HG02870 (cell line): ENCODE results near the gene PTGIS.

Experiments used
- ATAC-seq: cut with Tn5 transposase; IDR thresholded peaks from one replicate; pipeline ENCODE4 v1.9.1; 2021; ENCODE audit warnings: mild to moderate bottlenecking, moderate library complexity; ENCODE audit not compliant: unreplicated experiment

The PTGIS gene

GRCh38 chr20:49595811-49596561 lies 28.0 kb upstream of the PTGIS start:
- no peak for ATAC-seq

DNA sequence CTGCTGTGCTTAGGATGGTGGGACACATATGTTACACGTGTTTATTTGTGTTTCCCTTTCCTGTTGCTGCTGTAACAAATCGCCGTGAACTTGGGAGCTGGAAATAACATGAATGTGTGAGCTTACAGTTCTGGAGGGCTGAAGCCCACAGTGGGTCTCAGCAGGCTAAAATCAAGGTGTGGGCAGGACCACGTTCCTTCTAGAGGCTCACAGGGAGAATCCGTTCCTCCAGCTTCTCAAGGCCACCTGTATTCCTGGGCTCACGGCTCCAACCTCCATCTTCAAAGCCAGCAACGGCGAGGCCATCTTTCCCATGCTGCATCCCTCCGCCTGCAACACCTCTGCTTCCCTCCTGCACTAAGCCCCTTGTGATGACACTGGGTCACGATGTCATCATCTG lies 27.4 kb upstream of the PTGIS start:
- ATAC-seq, result no peak

DNA sequence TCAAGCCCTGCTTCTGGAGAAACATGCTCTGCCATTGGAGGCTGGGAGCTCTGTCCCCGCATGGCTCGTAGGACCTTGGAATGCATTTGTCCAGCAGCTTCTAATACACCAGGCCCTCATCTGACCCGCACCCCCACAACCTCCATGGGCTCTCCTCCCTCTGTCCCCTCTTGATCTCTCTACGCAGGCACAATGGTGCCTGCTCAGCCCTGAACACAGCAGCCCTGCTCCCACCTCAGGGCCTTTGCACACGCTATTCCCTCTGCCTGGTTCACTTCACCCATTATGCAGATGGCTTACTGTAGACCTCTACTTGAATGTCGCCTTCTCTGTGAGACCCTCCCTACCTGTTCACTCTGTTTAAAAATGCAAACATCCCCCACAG lies 27.0 kb upstream of the PTGIS start:
- ATAC-seq, result no peak

- no peak for ATAC-seq
Measured at GRCh38 chr20:49594143-49594930, 26.4 kb upstream of the PTGIS start.

- no peak for ATAC-seq
Measured at GRCh38 chr20:49593466-49594142, 25.7 kb upstream of the PTGIS start.

DNA sequence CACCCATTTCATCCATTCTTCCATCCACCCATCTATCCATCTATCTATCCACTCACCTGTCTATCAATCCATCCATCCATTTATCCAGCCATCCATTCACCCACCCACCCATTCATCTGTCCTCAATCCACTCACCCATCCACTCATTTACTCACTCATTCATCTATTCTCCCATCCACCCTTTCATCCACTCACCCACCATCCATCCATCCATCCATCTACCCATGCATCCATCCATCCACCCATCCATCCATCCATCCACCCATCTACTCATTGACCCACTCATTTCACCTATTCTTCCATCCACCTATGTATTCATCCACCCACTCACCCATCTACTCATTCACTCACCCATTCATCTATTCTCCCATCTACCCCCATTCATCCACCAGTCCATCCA lies 24.2 kb upstream of the PTGIS start:
- no peak for ATAC-seq

- no peak for ATAC-seq
Measured at GRCh38 chr20:49591217-49591865, 23.4 kb upstream of the PTGIS start.

DNA sequence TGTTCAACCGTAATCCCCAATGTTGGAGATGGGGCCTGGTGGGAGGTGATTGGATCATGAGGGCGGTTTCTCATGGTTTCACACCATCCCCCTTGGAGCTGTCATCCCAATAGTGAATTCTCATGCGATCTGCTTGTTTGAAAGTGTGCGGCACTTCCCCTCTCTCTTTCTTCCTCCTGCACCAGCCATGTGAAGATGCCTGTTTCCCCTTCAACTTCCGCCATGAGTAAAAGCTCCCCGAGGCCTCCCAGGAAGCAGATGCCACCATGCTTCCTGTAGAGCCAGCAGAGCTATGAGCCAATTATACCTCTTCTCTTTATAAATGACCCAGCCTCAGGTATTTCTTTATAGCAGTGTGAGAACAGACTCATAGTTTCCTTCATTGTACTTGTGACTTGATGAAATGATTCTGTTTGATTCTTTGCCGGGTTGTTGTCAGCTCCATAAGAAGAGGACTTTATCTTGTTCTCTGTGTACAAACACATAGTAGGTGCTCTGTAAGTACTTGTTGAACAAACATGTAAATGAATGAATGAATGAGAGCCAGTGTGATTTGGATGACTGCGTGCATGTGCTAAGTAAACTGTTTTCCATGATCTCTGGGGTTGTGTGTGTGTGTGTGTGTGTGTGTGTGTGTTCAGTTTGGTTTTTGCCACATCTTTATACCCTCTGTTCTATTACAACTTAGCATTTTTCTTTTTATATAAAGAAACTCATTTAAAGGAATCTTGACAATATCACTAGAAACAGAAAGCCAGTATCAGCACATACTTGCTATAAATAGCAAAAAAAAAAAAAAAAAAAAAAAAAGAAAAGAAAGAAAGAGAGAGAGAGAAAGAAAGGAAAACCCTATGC lies 22.5 kb upstream of the PTGIS start:
- no peak for ATAC-seq

- no peak for ATAC-seq
Measured at GRCh38 chr20:49589747-49590146, 21.8 kb upstream of the PTGIS start.

GRCh38 chr20:49587111-49587570 lies 19.2 kb upstream of the PTGIS start:
- no peak for ATAC-seq

- ATAC-seq, result no peak
Measured at GRCh38 chr20:49585585-49586245, 17.8 kb upstream of the PTGIS start.

DNA sequence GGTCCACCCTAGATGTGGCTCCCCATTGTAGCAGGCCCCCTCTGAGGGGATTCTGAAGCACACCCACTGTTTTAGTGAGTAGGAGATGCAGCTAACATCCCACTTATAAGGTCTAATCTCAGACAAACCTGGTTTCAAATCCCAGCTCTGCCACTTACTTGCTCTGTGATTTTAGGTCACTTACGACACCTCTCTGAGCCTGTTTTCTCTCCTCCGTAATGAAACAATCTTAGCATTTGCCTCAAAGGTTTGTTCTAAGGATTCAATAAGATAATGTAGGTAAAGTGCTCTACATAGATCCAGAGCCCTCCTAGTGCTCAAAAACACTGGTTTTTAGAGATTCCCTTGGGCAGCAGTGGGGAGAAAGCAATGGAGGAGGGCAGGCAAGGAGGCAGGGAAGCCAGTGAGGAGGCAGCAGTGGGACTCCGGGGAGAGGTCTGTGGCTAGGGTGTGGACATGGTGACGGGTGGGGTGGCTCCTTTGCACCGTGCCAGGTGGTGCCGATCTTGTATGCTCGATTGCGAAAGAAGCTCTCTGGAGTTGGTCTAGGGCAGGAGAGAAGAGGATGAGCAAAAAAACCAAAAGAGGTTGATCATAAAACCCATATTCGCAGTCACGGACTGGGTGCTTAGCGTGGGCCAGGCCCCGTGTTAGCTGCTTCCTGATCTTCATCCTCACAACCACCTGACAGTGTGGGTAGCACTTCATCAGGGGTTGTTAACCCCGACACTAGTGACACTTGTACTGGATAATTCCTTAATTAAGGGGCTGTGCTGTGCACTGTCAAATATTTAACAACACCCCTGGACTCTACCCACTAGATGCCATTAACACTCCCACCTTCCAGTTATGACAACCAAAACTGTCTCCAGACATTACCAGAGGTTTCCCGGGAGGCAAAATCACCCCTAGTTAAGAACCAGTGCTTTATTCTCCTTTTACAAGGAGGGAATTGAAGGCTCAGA lies 16.8 kb upstream of the PTGIS start:
- ATAC-seq, result no peak

DNA sequence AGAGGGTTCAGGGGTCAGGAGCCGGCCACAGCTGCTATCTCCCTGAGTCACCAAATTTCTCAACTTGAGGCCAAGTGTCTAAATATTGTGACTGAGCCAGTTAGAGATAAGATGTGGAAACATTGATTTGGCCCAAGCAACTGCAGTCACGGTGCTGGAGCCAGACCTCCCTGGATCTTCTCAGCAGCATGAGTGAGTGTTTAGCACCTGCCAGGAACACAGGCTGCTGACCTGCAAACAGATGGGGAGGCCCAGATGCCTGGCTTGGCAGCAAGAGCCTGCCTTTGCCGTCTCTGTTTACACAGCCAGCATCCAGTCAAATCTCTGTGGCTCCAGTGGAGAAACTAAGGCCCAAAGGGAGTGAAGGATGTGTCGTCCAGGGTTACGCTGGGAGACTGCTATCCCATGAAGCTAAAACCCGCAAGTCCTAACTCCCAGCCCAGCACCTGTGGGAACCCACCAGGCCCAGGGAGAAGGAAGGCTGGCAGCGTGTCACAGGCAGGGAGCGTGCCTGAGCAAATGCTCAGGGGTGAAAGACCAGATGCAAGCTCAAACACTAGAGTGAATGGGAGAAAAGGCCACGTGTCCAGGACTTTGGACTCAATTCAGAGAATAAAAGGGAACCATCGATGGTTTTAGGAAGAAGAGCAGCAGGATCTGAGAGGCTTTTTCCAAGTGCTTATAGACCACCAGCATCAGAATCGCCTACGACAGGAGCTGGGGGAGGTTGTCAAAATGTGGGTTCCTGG lies 15.9 kb upstream of the PTGIS start:
- ATAC-seq, result no peak

GRCh38 chr20:49583343-49583668 lies 15.4 kb upstream of the PTGIS start:
- no peak for ATAC-seq

DNA sequence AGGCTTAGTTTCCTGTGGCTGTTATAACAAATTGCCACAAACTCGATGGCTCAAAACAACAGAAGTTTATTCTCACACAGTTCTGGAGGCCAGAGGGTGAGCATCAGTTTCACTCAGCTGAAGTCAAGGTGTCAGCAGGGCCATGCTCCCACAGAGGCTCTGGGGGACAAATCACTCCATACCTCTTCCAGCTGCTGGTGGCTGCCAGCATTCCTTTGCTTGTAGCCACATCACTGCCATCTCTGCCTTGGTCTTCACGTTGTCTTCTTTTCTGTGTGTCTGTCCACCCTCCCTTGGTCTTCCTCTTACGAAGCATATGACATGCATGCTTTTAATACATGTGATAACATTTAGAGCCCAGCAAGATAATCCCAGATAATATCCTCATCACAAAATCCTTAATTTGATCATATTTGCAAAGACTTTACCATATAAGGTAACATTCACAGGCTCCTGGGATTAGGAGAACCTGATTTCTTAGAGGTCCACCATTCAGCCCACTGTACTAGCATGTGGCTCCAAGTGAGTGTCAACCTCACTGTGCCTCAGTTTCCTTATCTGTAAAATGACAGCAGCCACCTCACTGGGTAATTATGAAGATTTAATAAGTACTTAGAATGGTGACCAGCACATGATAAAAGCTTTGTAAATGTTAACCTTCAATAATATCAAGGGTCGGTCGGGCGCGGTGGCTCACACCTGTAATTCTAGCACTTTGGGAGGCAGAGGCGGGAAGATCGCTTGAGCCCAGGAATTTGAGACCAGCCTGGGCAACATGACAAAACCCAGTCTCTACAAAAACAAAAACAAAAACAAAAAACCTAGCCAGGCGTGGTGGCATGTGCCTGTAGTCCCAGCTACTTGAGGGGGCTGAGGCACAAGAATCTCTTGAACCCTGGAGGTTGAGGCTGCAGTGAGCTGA lies 14.7 kb upstream of the PTGIS start:
- ATAC-seq, result no peak

- ATAC-seq, result no peak
Measured at GRCh38 chr20:49581482-49581881, 13.5 kb upstream of the PTGIS start.

GRCh38 chr20:49580813-49581174 lies 12.9 kb upstream of the PTGIS start:
- no peak for ATAC-seq
